Panc1 (cell line): ENCODE data around the gene ZNF512B.

Experiments used
- CTCF ChIP-seq: fragments of 450-650 bp; IDR thresholded peaks from 2 replicates; pipeline ENCODE4 v1.5.1; 2017; ENCODE audit warnings: mild to moderate bottlenecking
- TF ChIP-seq, protein P1 (sequence below), 2 experiments: IDR thresholded peaks; 2 replicates each; pipeline ENCODE4 v1.6.1; 2011 to 2012; ENCODE audit warnings: low read depth in 2 of 2, control low read depth in 1 of 2, low read length in 1 of 2, mild to moderate bottlenecking in 1 of 2, moderate library complexity in 1 of 2; ENCODE audit not compliant: insufficient read depth in 1 of 2

GRCh38 chr20:63969838-63970713, at the start of gene ZNF512B:
- TF ChIP-seq CTCF: no peak
- TF ChIP-seq, protein P1, sequence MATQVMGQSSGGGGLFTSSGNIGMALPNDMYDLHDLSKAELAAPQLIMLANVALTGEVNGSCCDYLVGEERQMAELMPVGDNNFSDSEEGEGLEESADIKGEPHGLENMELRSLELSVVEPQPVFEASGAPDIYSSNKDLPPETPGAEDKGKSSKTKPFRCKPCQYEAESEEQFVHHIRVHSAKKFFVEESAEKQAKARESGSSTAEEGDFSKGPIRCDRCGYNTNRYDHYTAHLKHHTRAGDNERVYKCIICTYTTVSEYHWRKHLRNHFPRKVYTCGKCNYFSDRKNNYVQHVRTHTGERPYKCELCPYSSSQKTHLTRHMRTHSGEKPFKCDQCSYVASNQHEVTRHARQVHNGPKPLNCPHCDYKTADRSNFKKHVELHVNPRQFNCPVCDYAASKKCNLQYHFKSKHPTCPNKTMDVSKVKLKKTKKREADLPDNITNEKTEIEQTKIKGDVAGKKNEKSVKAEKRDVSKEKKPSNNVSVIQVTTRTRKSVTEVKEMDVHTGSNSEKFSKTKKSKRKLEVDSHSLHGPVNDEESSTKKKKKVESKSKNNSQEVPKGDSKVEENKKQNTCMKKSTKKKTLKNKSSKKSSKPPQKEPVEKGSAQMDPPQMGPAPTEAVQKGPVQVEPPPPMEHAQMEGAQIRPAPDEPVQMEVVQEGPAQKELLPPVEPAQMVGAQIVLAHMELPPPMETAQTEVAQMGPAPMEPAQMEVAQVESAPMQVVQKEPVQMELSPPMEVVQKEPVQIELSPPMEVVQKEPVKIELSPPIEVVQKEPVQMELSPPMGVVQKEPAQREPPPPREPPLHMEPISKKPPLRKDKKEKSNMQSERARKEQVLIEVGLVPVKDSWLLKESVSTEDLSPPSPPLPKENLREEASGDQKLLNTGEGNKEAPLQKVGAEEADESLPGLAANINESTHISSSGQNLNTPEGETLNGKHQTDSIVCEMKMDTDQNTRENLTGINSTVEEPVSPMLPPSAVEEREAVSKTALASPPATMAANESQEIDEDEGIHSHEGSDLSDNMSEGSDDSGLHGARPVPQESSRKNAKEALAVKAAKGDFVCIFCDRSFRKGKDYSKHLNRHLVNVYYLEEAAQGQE (IDR thresholded peaks at IDR 0.05; ENCODE audit: insufficient read depth in 1 of 2, low read depth in 2 of 2, low read length in 1 of 2): no peak
